COLO829 (cell line): ENCODE data around the gene PAPSS2.

ENCODE experiments used
- DNase-seq: peaks from one replicate; pipeline ENCODE4 v3.0.0; 2012; ENCODE audit warnings: low spot score

PAPSS2 gene

DNA sequence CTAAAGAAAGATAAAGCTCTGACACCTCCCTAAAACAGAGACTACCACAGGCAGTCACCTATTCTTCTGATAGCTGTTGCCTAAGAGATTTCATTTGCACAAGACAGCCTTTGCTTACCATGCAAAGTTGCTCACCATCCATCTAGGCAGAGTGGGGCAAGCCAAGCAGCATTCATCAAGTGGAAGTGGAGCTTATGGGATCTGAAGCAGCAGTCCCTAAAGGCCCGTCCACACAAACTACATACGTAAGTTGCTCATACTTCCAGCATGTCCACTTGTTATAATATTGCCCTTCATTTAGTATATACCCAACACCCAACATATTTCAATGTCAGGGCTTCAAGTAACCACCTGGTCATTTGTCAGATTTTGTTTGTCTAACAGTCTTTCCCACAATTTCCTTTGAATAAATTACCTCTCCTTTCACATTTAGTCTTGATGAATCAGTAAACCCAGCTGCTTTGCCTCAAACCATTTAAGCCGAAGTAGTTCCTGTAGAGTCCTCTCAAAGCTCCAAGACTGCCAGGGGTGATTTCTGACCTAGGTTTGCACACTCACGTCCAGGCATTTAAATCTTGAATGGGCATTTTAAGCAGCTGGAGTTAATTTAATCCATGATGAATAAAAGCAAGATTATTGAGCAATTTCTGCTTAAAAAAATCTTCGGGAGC is 90.5 kb downstream of the PAPSS2 start:
- no peak for DNase-seq

DNA sequence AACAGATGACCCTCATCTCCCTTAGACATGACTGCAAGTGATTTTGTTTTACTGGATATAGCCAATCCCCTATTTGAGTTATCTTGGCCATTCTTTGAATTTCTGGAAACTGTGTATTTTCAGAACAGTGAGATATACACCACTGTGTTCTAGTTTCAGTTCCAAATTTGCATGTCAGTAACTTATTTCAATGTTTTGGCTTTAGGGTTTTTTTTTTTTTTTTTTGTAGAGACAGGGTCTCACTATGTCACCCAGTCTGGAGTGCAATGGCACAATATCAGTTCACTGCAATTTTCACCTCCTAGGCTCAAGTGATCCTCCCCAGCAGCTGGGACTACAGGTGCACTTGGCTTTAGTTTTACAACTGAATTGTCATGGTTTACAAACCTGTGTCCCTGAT is 91.1 kb downstream of the PAPSS2 start:
- no peak for DNase-seq

DNA sequence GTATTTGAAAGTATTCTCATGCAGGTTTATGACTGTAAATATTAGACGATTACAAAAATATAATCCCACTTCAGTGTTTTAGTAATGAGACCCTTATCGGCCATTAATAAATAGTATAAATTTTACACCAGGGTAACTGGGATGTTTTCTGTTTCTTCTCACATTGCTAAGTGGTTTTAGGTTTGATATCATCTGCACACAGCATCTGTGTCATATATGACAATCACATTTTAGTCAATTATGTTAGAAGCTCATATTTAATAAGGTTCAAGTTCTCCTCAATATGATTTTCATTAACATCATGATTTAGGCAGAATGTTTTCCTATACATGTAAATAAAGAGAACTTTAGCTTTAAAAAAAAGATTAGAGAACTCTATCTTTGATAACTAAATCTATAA is 91.6 kb downstream of the PAPSS2 start:
- no peak for DNase-seq

DNA sequence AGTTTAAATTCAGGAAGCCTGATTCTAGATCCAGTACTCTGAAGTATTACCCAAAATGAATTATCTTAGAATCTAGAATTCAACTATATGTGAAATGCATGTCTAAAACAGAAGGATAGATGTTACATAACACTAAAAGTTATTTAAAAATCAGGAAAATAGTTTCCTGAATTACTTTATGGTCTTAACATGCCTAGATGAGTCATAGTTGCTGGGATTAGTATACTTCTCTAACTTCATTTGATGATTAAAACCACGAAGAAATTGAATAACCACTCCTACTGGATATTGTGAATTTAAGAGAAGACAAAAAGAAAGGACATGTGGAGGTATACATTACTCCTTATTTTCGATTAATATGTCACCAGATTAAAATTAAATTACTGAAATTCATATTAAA is 92.9 kb downstream of the PAPSS2 start:
- DNase-seq: peak; percentile 25

DNA sequence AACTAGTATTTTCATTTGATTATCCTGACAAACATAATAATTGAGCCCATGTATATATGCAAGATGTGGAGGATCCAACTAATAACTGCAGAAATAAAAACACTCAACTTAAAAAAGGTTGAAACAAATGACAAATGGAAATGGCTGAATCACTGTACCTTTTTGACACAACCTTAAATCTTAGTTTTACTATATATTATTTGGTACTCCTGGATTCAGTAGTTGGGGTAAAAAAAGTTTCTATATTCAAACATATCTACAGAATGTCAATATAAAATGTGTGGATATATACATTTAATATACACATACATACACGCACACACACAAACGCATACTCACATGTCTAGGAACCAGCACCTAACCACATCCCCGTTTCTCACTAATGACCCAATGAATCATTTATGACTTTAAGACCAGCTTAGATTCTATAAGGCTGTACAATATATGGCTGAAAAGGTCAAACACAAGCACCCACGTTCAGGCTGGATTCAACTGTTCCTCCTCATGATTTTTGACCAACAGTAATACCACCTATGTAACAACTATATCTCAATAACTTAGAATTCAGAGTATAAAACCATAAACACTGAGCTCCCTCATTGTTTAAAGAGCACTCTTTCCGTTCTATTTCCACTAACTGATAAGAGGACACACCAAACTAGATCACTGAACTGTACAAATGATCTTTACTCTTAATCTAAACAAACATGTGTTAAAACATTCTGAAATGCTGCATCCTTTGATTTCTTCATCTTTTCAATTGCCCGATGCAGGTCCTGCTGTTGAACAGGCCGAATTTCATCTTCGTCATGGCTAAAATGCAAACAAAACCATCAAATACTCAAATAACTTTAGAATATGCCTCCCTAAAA is 94.6 kb downstream of the PAPSS2 start:
- no peak for DNase-seq

DNA sequence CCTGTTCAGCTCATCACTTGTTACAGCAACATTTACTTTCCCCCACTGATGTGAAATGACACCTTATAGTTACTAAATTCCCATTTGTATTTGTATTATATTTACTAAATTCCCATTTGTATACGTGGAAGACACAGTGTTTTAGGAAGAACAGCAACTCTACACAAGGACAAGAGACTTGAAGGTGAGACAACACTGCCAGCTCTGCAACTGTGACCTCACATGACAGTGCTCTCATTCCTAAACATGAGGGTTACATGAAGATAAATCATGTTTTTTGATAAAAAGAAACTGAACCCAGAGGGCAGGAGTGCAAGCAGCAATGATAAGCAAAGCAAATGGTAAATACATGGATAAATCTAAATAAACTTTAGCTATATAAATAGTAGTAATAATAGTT is 98.0 kb downstream of the PAPSS2 start:
- no peak for DNase-seq

DNA sequence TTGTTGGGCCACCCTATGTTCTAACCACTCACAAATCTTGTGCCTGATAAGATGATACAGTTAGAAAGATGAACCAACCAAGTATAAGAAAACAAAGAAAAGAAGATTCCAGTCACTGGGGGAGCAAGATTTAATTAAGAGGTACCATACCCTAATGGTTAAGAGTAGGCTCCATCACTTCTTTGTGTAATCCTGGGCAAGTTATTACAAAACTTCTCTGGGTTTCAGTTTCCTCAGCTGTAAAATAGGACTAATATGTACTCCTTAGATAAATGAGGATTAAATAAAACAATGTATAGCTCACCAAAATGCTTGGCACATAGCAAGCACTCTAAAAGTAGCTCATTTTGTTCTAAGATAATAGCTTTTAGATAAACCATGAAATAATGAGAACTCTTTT is 99.9 kb downstream of the PAPSS2 start:
- no peak for DNase-seq

DNA sequence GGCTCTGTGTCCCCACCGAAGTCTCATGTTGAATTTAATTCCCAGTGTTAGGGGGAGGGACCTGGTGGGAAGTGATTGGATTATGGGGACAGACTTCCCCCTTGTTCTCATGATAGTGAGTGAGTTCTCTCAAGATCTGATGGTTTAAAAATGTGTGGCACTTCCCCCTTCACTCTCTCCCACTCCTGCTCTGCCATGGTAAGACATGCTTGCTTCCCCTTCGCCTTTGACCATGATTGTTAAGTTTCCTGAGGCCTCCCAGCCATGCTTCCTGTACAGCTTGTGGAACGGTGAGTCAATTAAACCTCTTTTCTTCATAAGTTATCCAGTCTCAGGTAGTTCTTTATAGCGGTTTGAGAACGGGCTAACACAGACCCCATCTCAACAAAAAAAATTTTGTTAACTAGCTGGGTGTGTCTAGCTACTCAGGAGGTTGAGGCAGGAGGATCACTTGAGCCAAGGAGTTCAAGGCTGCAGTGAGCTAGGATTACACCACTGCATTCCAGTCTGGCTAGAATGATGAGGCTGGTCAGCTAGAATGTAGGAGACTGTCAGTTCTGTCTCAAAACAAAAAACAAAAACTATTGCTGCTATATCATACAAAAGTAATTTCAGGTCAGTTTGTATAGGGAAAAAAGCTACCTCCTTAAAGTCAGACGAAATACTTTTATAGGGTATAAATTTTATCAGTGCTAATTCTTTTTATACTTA is 100.7 kb downstream of the PAPSS2 start:
- no peak for DNase-seq

DNA sequence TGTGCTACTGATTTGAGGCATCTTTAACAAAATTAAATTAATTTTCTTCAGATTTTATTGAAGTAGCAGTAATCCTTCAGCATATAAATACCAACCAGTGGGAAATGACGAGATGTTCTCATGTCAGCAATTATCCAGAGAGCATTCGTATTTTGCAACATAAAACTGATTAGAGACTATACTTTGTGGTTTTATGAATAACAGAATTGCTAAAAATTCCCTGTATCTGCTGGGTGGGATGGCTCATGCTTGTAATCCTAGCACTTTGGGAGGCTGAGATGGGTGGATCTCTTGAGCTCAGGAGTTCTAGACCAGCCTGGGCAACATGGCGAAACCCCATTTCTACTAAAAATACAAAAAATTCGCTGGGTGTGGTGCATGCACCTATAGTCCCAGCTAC is 101.5 kb downstream of the PAPSS2 start:
- no peak for DNase-seq

DNA sequence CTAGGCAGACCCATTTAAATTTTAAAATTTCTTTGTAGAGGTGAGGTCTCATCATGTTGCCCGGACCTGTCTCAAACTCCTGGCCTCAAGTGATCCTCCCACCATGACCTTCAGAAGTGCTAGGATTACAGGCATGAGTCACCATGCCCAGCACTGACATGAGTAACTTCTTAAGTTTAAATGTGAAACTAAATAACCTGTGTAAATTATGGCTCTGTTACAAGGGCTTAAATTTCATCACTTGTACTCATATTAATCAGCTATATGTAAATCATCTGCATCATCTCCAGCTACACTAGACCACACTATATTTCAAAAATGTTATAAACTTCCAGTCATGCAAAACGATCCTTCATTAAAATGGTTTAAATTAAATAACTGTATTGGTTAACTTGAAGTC is 102.2 kb downstream of the PAPSS2 start:
- no peak for DNase-seq

DNA sequence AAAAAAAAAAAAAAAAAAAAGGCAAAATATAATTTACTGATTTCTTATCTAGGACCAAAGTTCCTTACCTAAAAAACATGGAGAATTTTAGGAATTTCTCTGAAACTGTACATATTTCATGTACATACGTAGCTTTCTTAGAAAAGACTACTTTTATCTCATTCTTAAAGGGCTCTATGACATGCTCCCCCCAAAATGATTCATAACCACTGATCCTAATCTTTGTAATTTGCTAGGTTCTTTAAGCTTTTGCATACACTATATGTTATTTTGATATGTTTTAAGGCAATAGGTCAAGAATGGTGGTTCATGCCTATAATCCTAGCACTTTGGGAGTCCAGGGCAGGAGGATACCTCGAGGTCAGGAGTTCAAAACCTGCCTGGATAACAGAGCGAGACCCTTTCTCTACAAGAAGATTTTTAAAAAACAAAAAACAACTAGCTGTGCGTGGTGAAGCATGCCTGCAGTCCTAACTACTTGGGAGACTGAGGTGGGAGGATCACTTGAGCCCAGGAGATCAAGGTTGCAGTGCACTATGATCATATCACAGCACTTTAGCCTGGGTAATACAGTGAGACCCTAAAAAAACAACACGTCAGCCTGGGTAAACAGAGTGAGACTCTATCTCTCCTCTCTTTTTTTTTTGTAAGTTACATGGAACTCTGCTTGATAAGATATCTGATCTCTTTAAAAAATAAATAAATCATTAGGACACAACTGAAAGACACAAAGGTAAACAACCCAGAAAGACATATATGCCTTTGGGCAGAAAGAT is 103.6 kb downstream of the PAPSS2 start:
- no peak for DNase-seq

DNA sequence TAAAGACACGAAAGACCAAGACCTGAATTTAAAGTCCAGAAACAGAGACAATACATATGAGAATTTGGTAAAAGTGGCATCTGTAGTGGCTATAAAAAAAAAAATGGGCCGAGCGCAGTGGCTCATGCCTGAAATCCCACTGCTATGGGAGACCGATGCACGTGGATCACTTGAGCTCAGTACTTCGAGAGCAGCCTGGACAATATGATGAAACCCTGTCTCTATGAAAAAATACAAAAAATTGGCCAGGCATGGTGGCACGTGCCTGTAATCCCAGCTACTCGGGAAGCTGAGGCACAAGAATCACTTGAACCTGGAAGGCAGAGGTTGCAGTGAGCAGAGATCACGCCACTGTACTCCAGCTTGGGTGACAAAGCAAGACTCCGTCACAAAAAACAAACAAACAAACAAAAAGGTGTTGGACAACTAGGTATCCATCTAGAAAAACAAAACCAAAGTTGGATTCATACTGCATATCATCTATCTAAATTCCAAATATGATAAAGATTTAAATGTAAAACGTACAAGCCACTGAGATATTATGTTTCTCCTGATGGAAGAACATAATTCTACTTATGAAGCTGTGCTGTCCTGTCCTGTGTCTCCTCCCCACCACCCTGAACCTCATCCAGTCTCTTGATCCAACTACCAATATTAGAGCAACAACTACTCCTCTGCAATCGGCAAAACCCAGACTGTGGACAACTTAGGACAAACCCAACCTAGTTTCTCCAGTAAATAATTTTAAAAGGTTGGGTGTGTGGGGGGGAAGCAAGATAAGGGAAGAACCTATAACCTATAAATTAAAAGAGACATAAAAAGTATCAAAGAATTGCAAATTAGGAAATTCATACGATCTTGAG is 104.6 kb downstream of the PAPSS2 start:
- DNase-seq: no peak

DNA sequence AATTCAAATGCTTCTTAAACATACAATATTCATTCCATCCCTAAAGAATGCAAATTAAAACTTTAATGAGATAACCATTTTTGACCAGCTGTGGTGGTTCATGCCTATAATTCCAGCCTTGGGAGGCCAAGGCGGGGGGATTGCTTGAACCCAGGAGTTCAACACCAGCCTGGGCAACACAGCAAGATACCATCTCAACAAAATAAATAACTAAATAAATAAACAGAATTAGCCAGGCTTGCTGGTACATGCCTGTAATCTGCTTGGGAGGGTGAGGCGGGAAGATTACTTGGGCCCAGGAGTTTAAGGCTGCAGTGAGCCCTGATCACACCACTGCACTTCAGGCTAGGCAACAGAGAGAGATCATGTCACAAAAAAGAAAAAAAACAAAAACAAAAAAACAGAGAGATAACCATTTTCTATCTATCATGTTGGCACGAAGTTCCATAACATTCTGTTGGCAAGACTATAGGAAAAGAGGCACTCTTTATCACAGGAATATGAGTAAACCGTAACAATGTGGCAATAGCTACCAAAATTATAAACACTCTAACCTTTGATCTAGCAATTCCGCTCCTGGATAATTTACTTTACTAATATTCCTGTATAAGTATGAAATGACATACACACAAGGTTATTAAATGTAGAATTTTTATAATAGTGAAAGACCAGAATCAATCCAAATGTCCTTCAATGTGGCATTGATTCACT is 106.1 kb downstream of the PAPSS2 start:
- no peak for DNase-seq

DNA sequence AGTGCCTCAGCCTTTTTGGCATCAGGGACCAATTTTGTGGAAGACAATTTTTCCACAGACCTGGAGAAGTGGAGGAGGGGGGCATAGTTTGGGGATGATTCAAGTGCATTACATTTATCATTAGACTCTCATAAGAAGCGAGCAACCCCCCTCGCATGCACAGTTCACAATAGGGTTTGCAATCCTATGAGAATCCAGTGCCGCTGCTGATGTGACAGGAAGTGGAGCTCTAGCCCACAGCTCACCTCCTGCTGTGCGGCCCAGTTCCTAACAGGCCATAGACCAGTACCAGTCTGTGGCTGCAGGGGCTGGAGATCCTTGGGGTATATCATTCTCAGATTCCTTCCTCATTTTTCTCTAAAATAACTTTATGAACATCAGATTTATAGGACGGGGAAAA is 107.6 kb downstream of the PAPSS2 start:
- no peak for DNase-seq

DNA sequence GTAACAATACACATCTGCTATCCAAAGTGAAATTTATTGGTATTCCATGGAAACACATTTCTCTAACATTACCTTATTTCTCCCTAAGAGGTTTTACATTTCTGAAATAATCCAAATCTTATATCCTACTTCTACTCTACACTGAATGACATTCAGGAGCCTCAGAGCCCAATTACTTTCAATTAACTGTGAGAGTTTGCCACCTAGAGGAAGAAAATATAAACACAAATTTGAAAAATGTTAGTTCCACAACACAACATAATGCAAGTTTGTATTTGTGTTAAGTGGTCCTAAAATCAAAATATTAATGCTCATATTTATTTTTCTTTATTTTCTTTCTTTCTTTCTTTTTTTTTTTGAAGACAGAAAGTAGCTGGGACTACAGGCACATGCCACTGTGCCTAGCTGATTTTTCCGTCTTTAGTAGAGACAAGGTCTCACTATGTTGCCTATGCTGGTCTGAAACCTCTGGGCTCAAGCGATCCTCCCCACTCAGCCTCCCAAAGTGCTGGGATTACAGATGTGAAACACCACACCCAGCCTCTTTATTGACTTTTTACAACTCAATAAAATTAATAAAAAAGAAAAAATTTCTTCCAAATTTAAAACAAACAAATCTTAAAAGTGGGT is 112.3 kb downstream of the PAPSS2 start:
- peak; percentile 13 for DNase-seq

DNA sequence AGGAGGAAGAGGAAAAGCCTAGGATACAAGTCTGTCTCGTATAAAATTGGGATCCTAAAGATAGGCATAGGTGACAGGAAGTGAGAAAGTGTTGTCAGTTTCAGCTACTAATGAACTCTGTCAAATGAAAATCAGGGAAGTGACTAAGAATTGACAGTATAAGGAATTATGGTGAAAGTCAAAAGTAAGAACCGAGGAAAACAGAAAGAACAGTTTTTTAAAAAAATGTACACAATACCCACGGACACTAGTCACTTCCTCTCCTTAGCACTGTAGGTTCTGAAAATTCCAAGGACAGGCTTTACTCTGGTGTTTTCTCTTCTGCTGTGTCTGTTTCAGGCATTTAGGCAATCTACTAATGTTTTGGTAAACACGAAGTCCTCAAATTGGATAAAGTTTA is 116.1 kb downstream of the PAPSS2 start:
- no peak for DNase-seq

DNA sequence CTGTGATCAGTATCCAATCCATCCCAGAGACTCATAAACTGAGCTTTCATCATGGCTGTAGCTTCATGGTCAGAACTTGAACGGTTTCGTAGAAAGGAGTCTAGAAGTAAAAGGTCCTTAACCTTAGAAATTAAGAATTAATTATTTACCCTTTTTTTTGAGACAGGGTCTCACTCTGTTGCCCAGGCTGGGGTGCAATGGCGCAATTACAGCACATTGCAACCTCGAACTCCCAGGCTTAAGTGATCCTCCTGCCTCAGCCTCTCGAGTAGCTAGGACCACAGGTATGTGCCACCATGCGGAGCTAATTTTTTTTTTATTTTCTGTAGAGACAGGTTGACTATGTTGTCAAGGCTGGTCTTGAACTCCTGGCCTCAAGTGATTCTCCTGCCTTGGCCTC is 116.7 kb downstream of the PAPSS2 start:
- DNase-seq: no peak

DNA sequence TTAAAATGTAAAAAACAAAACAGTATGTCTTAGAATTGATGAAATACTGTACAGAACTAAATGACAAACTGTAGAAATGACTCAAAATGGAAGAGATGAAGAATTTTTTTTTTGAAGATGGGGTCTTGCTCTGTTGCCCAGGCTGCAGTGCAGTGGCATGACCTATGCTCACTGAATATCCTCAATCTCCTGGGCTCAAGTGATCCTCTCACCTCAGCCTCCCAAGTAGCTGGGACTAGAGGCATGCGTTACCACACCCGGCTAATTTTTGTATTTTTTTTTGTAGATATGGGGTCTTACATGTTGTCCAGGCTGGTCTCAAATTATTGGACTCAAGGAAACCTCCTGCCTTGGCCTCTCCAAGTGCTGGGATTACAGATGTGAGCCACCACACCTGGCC is 121.9 kb downstream of the PAPSS2 start:
- DNase-seq: no peak

DNA sequence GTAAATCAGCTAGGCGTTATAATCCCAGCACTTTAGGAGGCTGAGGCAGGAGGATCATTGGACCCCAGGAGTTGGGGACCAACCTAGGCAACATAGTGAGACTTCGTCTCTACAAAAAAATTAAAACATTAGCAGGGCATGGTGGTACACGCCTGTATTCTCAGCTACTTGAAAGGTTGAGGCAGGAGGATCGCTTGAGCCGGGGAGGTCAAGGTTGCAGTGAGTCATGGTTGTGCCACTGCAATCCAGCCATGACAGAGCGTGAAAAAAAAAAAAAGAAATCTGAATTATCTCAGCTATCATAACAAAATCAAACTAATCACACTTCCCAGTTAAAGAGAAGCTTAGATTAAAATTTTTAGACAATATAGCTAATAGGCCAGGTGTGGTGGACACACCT is 123.0 kb downstream of the PAPSS2 start:
- DNase-seq: no peak

DNA sequence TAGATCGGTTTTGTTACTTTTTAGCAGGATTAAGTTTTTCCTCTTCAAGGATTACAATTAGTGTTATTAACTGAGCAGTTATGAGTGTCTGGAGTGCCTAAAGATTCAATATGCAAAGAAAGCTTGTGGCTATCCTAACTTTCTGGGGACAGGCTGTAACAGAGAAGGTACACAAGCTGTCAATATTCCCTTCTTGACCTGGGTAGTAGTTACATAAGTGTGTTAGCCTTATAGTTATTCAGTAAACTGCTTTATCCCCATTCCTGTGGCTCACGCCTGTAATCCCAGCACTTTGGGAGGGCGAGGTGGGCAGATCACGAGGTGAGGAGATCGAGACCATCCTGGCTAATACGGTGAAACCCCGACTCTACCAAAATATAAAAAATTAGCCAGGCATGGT is 126.7 kb downstream of the PAPSS2 start:
- DNase-seq: no peak
